GM21619 (cell line): ENCODE results near the gene RNF25.

Experiments
- ATAC-seq: cut with Tn5 transposase; IDR thresholded peaks from one replicate; pipeline ENCODE4 v1.9.1; 2021; ENCODE audit not compliant: unreplicated experiment

RNF25 gene

DNA sequence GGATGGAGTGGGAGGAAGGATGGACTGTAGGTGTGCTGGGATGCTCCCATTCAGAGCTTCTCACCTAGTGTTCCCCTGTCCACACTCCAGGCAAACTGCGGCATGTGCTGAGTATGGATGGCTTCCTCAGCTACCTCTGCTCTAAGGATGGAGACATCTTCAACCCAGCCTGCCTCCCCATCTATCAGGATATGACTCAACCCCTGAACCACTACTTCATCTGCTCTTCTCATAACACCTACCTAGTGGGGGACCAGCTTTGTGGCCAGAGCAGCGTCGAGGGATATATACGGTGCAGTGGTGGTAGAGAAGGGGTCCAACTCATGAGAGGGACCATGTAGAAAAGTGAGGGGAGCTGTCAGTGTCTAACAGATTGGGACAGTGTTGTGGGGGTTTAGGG, 43.9 kb downstream of the RNF25 start:
- ATAC-seq: no peak

DNA sequence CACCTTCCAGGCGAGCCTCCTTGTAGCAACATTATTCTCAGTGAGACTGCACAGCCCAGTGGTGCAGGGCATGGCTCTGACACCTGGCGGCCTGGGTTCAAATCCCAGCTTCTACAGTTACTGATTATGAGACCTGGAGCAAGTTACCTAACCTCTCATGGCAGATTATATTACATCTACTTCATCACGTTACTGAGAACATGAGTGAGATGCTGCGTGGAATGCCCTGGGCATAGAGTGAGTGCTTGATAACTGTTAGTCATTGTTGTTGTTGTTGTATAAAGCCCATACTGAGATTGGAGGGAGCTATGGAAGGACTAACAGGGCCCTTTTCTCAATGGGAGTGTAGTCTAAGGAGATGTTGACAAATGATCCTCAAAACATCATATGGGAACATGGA, 45.4 kb downstream of the RNF25 start:
- no peak for ATAC-seq

DNA sequence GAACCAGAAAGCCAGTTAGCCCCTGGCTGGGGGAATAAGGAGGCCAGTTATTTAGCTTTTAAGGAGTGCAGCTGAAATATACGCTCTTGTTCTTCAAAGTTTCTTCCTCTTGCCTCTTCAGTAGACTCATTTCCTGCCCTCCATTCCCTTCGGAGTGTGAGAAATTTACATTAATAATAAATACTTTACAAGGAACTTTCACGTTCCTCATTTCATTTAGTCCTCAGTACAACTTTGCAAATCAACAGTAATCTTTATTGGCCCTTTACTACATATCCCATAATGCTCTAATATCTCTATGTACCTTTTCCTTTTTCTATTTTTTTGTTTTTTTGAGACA, 48.5 kb downstream of the RNF25 start:
- no peak for ATAC-seq

DNA sequence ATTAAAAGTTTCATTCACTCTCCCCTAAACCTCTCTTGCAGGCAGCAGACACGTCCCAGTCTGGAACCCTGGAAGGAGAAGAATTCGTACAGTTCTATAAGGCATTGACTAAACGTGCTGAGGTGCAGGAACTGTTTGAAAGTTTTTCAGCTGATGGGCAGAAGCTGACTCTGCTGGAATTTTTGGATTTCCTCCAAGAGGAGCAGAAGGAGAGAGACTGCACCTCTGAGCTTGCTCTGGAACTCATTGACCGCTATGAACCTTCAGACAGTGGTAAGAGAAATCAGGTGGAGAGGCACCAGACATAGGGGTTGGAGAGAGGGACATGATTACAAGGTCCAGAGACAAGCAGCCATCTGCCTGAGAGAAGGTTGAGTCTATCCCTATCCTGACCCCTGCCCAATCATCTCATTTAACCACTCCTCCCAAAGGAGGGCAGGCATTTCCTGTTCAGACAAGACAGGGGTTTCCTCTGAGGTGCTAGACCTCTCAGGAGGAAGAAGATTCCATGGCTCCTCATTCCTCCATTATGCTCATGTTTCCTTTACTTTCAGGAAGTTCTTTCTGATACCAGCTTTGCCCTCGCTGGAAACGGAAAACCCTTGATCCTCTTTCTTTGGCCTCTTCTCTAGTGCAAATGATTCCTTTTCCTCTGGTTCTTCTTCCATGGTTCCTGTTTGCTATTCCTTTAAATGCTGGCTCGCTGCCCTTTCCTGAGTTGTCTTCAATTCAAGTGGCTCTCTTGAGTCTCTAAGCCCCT, 49.0 kb downstream of the RNF25 start:
- ATAC-seq: no peak

DNA sequence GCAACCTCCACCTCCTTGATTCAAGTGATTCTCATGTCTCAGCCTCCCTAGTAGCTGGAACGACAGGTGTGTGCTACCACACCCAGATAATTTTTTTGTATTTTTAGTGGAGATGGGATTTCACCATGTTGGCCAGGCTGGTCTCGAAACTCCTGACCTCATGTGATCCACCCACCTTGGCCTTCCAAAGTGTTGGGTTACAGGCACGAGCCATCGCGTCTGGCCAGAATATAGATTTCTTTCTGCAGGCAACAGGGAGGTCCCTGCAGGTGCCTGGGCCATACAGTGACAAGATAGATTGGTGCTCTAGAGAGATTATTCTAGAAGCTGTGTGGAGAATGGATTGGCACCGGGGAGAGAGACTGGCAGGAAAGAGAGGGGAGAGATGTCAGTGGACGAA, 50.8 kb downstream of the RNF25 start:
- ATAC-seq: no peak

DNA sequence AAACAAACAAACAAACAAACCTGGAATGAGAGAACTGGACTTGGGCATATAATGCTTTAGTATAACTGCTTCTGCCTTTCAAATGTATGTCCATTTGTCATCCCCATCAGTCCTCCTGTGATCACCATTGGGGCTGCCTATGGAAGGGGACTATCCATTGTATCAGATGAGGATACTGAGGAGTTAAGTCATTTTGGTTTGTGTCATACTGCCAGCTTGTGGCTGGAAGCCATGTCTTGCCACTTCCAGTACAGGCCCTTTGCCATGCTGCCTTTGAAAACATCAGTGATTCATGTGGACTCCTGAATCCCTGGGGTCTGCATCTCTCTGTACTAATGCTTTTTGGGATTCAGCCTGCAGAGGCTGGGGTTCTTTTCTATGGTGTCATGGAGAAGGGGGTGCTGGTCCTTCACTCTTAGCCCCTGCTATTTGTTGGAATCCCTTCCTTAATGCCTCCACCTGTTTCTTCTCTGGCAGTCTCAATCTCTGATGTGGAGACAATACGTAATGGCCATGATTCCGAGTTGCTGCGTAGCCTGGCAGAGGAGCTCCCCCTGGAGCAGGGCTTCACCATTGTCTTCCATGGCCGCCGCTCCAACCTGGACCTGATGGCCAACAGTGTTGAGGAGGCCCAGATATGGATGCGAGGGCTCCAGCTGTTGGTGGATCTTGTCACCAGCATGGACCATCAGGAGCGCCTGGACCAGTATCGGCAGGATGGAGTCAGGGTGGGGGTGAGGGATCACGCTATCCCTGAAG, 53.5 kb downstream of the RNF25 start:
- ATAC-seq: no peak

DNA sequence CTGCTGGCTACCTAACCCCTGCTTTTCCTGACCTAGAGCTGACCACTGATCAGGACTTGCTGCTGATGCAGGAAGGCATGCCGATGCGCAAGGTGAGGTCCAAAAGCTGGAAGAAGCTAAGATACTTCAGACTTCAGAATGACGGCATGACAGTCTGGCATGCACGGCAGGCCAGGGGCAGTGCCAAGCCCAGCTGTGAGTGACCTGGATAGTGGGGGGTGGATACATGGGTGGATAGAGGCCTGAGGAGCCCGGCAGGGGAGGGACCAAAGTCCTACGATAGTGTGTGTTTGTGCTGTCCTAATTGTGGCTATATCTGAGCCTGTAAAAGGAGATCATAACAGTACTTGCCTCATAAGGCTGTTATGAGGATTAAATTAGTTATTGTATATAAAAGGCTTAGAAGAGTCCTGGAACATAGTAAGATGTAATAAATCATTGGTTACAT, 55.9 kb downstream of the RNF25 start:
- no peak for ATAC-seq
